HG03039 (cell line): ENCODE data around the gene OR2H2.

ENCODE experiments used
- ATAC-seq: cut with Tn5 transposase; IDR thresholded peaks from one replicate; pipeline ENCODE4 v1.9.1; 2021; ENCODE audit warnings: mild to moderate bottlenecking, moderate library complexity; ENCODE audit not compliant: unreplicated experiment

The OR2H2 gene

DNA sequence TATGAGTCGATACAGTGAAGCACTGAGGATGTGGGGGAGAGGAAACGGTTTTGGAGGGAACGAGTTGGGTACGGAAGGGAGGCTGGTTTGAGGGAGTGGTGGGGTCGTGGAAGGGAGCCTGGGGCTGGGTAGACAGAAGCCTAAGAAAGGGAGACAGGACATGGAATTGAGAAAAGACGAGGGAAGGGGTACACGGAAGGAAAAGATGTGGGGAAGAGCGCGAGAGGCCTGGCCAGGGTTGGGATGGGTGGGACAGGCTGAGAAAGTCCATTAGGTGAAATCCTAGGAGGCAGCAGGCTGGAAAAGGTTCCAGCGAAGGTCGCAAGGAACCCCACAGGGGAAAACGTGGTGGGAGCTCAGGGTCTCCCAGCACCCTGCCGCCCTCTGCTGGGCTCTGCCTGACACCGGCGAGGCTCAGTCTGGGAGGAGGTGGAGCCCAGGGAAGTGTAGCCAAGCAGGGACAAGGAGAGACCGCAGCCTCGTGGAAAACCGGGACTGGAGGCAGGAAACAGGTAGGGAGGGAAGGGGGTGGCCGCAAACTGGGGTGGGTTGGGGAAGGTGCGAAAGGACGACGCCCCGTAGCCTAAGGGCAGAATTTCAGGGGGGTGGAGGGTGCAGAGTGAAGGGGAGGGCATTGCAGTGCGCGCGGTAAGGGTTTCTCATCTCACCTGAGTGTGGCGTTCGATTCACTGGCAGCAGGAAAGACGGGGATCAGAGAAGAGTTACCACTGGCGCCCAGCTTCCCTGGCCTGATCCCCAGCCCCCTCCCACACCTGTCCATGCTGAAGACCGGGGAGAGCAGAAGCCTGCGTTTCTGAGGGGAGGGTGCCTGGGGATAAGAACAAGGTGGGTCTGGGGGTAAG, 43.7 kb downstream of the OR2H2 start:
- ATAC-seq = no peak

DNA sequence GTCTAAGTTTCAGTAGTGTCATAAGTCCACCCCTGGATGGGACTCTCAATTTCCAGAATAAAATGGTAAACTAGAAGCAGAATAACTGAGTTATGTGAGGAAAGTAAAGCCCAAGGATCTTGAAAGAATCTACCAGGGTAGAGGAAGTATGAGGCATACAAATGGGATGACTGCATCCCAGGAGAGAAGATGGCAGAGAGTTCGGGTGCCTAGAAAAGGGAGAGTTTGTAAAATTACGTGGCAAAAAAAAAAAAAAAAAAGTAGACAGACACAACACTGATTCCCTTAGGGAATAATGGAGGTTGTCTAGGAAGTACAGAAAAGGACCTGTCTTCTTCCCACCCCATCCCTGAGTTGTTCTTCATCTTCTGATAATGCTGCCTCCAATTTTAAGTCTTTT, 44.6 kb downstream of the OR2H2 start:
- no peak for ATAC-seq

DNA sequence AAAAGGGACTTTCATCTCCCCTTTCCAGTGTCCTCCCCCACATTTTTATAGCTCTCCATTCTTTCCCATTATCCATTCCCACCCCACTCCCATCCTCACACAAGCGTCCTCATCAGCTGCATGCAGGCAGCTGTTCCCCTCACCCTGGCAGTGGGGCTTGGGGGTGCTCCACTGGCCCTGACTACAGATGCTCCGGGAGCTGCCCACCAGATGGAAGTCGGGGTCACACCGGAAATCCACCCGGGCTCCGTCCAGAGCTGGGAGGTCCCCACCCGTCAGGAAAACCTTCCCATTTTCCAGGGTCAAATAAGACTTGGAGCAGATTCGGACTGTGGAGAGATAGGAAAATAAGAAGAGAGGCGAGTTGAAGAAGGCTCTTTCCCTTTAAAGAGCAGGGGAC, 45.4 kb downstream of the OR2H2 start:
- no peak for ATAC-seq

DNA sequence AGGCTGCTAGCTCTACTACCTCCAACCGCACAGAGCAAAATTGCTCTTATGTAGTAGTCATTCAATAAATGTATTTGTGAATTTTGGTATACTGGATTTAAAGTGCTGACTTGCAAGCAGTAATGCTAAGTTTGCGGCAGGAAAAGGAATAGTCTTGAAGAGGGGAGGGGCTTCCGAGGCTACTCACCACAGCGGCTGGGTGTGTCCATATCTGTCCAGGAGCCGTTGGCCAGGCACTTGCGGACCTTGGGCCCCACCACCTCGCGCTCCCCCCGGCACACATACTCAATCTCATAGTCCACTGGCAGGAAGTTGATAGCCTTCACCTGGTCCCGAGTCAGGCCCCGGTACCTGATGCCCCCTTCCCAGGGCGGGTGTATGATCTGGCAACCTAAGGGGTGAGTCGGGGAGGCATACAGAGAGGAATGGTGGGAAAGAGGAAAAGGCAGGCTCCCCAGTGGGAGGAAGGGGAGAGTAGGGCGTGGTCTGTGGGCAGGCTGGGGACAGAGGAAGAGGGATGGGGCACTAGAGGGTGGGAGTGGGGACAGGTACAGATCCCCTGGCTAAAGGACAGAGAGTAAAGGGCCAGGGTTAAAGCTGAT, 46.4 kb downstream of the OR2H2 start:
- ATAC-seq = no peak

DNA sequence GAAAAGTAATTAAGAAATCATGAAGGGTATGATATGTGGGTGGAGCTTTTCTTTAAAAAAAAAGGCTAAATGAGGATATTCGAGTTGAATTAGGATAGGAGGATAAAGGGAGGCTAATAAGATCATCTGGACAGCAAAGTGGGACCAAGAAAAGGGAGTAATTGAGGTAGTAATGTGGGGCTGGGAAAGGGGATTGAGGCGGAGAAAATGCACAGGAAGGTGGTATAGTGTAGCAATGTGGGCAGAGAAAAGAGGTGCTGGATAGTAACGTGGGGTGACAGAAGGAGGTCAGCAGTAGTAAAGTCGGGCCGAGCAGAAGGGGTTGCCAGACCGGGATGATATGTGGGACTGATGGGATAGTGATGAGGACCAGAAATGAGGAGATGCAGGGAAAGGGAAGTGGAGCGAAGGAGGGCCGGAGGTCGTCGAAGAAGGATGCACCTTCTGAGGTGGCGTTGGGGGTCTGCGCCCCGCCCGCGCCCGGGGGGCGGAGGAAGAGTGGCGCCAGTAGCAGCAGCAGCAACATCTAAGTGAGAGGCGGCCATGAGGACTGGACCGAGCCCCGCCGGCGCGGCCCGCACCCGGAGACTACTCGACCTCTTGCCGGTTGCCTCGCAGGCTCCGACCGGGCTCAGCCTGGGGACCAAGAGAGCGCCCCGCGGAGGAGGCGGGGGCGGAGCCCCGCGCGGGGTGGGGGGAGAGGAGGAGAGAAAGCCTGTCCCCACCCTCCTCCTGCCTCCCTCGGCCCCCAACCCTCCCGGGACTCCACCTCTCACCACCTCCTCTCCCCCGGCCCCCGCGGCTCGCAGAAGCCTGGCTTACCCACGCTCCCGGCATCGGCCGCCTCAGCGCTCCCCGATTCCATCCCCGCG, 47.2 kb downstream of the OR2H2 start:
- peak; percentile 23 for ATAC-seq

DNA sequence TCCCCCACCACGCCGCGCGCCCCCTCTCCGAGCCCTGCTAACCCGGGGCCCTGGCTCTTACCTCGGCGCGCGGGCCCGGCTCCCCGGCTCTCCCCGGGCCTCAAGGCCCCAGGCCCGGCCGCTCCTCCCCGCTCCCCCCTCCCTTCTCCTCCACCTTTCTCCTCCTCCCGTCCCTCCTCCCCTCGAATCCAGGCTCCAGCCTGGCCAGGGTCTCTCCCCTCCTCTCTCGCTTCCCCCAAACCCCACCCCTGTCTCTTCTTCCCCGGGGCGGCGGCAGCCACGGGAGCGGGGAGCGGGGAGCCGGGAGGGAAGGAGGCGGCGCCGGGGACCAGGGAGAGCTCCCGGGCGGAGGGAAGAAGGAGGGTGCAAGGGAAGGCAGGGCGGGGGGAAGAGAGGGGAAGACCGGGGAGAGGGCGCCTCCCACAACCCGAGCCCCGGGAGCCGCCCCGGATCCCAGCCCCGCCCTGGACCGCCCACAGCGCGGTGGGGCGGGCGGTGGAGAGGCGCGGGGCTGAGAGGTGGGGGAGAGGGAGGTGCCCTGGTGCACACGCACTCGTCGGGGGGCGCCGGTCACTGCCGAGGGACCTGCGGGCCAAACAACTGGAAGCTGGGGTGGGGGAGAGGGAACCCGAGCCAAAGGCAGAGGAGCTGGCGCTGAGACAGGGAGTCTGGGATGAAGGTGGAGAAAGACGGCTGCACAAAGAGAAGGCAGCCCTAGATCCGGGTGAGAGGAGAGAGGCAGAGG, 48.0 kb downstream of the OR2H2 start, which contains the start of gene GABBR1:
GABBR1 (minus strand) TSS at position 395 of the 745 bp plus-strand sequence. CDS start 798 bp downstream, outside the sequence.
- ATAC-seq = peak; percentile 63

DNA sequence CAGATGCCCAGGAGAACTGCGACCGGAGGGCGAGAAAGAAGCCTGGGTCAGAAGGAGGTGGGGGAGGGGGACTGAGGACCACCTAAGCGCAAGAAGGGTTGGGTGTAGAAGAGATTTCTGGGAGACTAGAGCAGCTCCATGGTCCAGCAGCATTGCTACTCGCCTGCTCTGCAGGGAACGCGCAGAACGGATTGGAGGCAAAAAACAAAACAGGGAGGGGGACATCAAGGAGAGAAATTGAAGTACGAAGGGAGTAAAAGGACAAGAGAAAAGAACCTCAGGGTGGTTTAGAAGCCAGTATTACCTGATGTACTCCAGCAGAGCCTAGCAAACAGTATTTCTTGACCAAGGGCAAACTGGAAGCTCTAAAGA, 48.6 kb downstream of the OR2H2 start:
- ATAC-seq = no peak

DNA sequence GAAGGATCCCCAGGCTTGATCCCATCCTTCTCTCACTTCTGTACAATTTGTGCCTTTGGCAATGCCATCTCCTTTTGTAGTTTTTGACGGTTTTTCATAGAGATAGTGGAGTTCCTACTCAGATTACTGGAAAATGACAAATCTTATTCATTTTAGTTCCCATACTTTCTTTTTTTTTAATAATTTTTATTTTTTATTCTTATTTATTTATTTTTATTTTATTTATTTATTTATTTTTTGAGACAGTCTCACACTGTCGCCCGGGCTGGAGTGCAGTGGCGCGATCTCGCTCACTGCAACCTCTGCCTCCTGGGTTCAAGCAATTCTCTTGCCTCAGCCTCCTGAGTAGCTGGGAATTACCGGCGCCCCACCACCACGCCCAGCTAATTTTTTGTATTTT, 52.3 kb downstream of the OR2H2 start:
- ATAC-seq = no peak
